WTC11 (cell line): ENCODE measurements around the gene DDX39B.

Source experiments
- ELF4 ChIP-seq: sonication (generic); formaldehyde crosslinking; IDR thresholded peaks from 2 replicates; pipeline ENCODE4 v1.8.1; 2022; ENCODE audit warnings: low read depth, mild to moderate bottlenecking, moderate library complexity, missing genetic modification reagents
- ESRRA ChIP-seq: sonication (generic); formaldehyde crosslinking; IDR thresholded peaks from 2 replicates; pipeline ENCODE4 v1.8.1; 2022; ENCODE audit warnings: mild to moderate bottlenecking, missing genetic modification reagents, borderline replicate concordance
- FOXP1 ChIP-seq: sonication (generic); formaldehyde crosslinking; IDR thresholded peaks from 2 replicates; pipeline ENCODE4 v1.8.0; 2022; ENCODE audit warnings: missing genetic modification reagents, mild to moderate bottlenecking, moderate library complexity, borderline replicate concordance
- IRF1 ChIP-seq: sonication (generic); formaldehyde crosslinking; IDR thresholded peaks from 2 replicates; pipeline ENCODE4 v1.8.0; 2023; ENCODE audit warnings: missing genetic modification reagents
- NFE2L1 ChIP-seq: sonication (generic); formaldehyde crosslinking; IDR thresholded peaks from 2 replicates; pipeline ENCODE4 v1.8.1; 2023; ENCODE audit warnings: missing genetic modification reagents
- NR3C1 ChIP-seq: sonication (generic); formaldehyde crosslinking; conservative IDR thresholded peaks from 2 replicates; pipeline ENCODE4 v1.8.1; 2023; ENCODE audit warnings: low read depth, mild to moderate bottlenecking, missing genetic modification reagents
- SP1 ChIP-seq: sonication (generic); formaldehyde crosslinking; conservative IDR thresholded peaks from 2 replicates; pipeline ENCODE4 v1.8.1; 2022; ENCODE audit warnings: missing genetic modification reagents
- TF ChIP-seq, protein P1 (sequence below): fragments of 200-600 bp; IDR thresholded peaks from 2 replicates; pipeline ENCODE4 v1.8.0; 2022; ENCODE audit warnings: antibody characterized with exemption
- TF ChIP-seq, protein P2 (sequence below): fragments of 250-450 bp; sonication (Bioruptor Pico); IDR thresholded peaks from 2 replicates; pipeline ENCODE4 v1.9.0; 2021; ENCODE audit warnings: mild to moderate bottlenecking
- TF ChIP-seq, protein P3 (sequence below): sonication (generic); formaldehyde crosslinking; IDR thresholded peaks from 2 replicates; pipeline ENCODE4 v1.8.1; 2023; ENCODE audit warnings: mild to moderate bottlenecking, moderate library complexity, missing genetic modification reagents

- TF ChIP-seq, protein P1, sequence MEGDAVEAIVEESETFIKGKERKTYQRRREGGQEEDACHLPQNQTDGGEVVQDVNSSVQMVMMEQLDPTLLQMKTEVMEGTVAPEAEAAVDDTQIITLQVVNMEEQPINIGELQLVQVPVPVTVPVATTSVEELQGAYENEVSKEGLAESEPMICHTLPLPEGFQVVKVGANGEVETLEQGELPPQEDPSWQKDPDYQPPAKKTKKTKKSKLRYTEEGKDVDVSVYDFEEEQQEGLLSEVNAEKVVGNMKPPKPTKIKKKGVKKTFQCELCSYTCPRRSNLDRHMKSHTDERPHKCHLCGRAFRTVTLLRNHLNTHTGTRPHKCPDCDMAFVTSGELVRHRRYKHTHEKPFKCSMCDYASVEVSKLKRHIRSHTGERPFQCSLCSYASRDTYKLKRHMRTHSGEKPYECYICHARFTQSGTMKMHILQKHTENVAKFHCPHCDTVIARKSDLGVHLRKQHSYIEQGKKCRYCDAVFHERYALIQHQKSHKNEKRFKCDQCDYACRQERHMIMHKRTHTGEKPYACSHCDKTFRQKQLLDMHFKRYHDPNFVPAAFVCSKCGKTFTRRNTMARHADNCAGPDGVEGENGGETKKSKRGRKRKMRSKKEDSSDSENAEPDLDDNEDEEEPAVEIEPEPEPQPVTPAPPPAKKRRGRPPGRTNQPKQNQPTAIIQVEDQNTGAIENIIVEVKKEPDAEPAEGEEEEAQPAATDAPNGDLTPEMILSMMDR = no peak
- TF ChIP-seq, protein P2, sequence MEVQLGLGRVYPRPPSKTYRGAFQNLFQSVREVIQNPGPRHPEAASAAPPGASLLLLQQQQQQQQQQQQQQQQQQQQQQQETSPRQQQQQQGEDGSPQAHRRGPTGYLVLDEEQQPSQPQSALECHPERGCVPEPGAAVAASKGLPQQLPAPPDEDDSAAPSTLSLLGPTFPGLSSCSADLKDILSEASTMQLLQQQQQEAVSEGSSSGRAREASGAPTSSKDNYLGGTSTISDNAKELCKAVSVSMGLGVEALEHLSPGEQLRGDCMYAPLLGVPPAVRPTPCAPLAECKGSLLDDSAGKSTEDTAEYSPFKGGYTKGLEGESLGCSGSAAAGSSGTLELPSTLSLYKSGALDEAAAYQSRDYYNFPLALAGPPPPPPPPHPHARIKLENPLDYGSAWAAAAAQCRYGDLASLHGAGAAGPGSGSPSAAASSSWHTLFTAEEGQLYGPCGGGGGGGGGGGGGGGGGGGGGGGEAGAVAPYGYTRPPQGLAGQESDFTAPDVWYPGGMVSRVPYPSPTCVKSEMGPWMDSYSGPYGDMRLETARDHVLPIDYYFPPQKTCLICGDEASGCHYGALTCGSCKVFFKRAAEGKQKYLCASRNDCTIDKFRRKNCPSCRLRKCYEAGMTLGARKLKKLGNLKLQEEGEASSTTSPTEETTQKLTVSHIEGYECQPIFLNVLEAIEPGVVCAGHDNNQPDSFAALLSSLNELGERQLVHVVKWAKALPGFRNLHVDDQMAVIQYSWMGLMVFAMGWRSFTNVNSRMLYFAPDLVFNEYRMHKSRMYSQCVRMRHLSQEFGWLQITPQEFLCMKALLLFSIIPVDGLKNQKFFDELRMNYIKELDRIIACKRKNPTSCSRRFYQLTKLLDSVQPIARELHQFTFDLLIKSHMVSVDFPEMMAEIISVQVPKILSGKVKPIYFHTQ = no peak
- TF ChIP-seq SP1 (CRISPR knock-in tag) (no peak), ELF4 (CRISPR knock-in tag) (no peak), ESRRA (no peak), NFE2L1 (CRISPR knock-in tag) (no peak), IRF1 (CRISPR knock-in tag) (no peak), FOXP1 (CRISPR knock-in tag) (no peak), NR3C1 (CRISPR knock-in tag) (no peak)
- TF ChIP-seq, protein P3, sequence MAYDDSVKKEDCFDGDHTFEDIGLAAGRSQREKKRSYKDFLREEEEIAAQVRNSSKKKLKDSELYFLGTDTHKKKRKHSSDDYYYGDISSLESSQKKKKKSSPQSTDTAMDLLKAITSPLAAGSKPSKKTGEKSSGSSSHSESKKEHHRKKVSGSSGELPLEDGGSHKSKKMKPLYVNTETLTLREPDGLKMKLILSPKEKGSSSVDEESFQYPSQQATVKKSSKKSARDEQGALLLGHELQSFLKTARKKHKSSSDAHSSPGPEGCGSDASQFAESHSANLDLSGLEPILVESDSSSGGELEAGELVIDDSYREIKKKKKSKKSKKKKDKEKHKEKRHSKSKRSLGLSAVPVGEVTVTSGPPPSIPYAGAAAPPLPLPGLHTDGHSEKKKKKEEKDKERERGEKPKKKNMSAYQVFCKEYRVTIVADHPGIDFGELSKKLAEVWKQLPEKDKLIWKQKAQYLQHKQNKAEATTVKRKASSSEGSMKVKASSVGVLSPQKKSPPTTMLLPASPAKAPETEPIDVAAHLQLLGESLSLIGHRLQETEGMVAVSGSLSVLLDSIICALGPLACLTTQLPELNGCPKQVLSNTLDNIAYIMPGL = no peak
Observed at GRCh38 chr6:31489086-31489485, 52.7 kb downstream of the DDX39B start.
